Measurements from ENCODE around the gene NDUFS1. TPM values are rescaled to one million over a fixed set of nuclear protein-coding genes. Genes with fewer than 3 reads are reported as not detected.

The NDUFS1 gene
- total and polyA plus RNA-seq, 9 of the 15 experiments (the other 6 are each of a cell fraction or from before 2014, with no cell fraction given): 75.0 to 130 (median 91.5) TPM

GRCh38 chr2:206154197-206154596 lies 5.0 kb downstream of the NDUFS1 start:
- no TSS peak for BruUV-seq (replicated peaks)
- Histone ChIP-seq H3K4me1 (replicated peaks in 1 of 2; ENCODE audit: control insufficient read depth in 2 of 2, insufficient read depth in 2 of 2, low read length in 2 of 2) (peaks cover 3 to 9% of the 10 kb centered on the region in 2 experiments; a peak in 4 of 5 replicates), H3K9ac (ENCODE audit: insufficient read depth in 1 of 2, low read depth in 2 of 2, low read length in 2 of 2) (no peak overlapping the region), H3K9me1 (ENCODE audit: control insufficient read depth, insufficient read depth, low read length) (no peaks in the 10 kb centered on the region), H3K27ac (ENCODE audit: extremely low read depth, low read depth, low read length) (no peak overlapping the region), H3K27me3 (ENCODE audit: control insufficient read depth in 2 of 2, insufficient read depth in 2 of 2, low read length in 2 of 2) (no peaks in the 10 kb centered on the region), H3K4me3 (no peak overlapping the region), H3K79me2 (ENCODE audit: control insufficient read depth, insufficient read depth, low read length) (peaks cover 66% of the 10 kb centered on the region), H4K20me1 (replicated peaks; ENCODE audit: control insufficient read depth, insufficient read depth, low read length) (no peaks in the 10 kb centered on the region), H3K36me3 (ENCODE audit: control insufficient read depth, insufficient read depth, low read length) (peaks cover 56% of the 10 kb centered on the region), H2AFZ (ENCODE audit: low read depth, low read length) (no peak overlapping the region), H3K9me3 (replicated peaks; ENCODE audit: control insufficient read depth, insufficient read depth, low read depth, low read length) (no peaks in the 10 kb centered on the region), H3K4me2 (ENCODE audit: insufficient read depth, low read length) (no peak overlapping the region)
- intact Hi-C loops (cut with micrococcal nuclease): no loop called here
- ChIA-PET POLR2A (no interaction called here), CTCF (ENCODE audit: low intra/inter-chr PET ratio) (interaction anchor here (0.6 kb wide), 1 partner anchor 147 kb away, joined by 5 read pairs; no protein-coding TSS in a partner anchor)
- FAIRE-seq (peak; percentile 84), DNase-seq (ENCODE audit: extremely low read depth in 1 of 4, low spot score in 3 of 4) (peak in 1 of 4 experiments; percentile 9), ATAC-seq (peak; percentile 69)
- in situ Hi-C loops (cut with MboI): no loop called here
- WGBS (ENCODE audit: insufficient coverage, low coverage, missing lambda C conversion rate): 92% methylated on average over 3 of the region's 3 CpGs
- TF ChIP-seq RAD21 (CRISPR knock-in tag; conservative IDR thresholded peaks at IDR 0.05 in 1 of 2, IDR thresholded peaks at IDR 0.05 in 1 of 2): peak in 1 of 2 experiments; percentile 15; a peak in 1 of 4 replicates
- peak in 2 of 3 experiments; percentile 23 to 43; a peak in 2 of 6 replicates for TF ChIP-seq CTCF (IDR thresholded peaks at IDR 0.05 in 2 of 3, conservative IDR thresholded peaks at IDR 0.05 in 1 of 3; ENCODE audit: insufficient read depth in 2 of 3, low read depth in 1 of 3, low read length in 3 of 3)
- TF ChIP-seq KLF10 (CRISPR knock-in tag; IDR thresholded peaks at IDR 0.05): no peak
- TF ChIP-seq FOXO4 (CRISPR knock-in tag; IDR thresholded peaks at IDR 0.05): no peak

Measured in K562 (cell line).